Activated naive CD4-positive, alpha-beta T cell treated with anti-CD3 and anti-CD28 coated beads, Interleukin-2, amount 10 ng/mL, durations not matched to agents 7 days and 5 days (primary cell): ENCODE results near the gene SMAD6.
"Not testable (repeated sequence)": the region's sequence is repeated elsewhere in the genome, so short reads cannot be mapped to it uniquely, and the experiment has no call there.

Experiments used
- CTCF ChIA-PET: fragments of 350-600 bp; sonication (Branson Sonifier 250); formaldehyde crosslinking; loops from one replicate; lab custom pipeline; 2021; ENCODE audit warnings: antibody characterized with exemption; lab: Charles Lee
- DNase-seq: peaks from one replicate; pipeline ENCODE4 v3.0.0-alpha.2; 2020
- H3K27ac Mint-ChIP-seq: one replicate; pipeline ENCODE4 v1.8.0; 2021; ENCODE audit warnings: mild to moderate bottlenecking, moderate library complexity, mixed read lengths
- H3K27me3 Mint-ChIP-seq: one replicate; pipeline ENCODE4 v1.8.0; 2021; ENCODE audit warnings: mild to moderate bottlenecking, mixed read lengths
- H3K36me3 Mint-ChIP-seq: one replicate; pipeline ENCODE4 v1.8.0; 2021; ENCODE audit warnings: mixed read lengths
- H3K4me1 Mint-ChIP-seq: one replicate; pipeline ENCODE4 v1.8.0; 2021; ENCODE audit warnings: mixed read lengths
- H3K4me3 Mint-ChIP-seq: one replicate; pipeline ENCODE4 v1.8.0; 2021; ENCODE audit warnings: mild to moderate bottlenecking, moderate library complexity, mixed read lengths
- H3K9me3 Mint-ChIP-seq: one replicate; pipeline ENCODE4 v1.8.0; 2021; ENCODE audit warnings: mixed read lengths

Gene SMAD6

GRCh38 chr15:66684136-66684681 is 17.8 kb upstream of the SMAD6 start:
- no peak for DNase-seq
- no peaks in the 10 kb centered on the region for H3K36me3 Mint-ChIP-seq
- CTCF ChIA-PET: interaction anchor here (1.2 to 1.9 kb wide), 5 partner anchors 10 to 168 kb away, joined by 3 to 6 read pairs (median 4); no protein-coding TSS in a partner anchor
- H3K4me1 Mint-ChIP-seq: no peaks in the 10 kb centered on the region
- H3K9me3 Mint-ChIP-seq: peaks cover 6% of the 10 kb centered on the region
- H3K27ac Mint-ChIP-seq: no peak overlapping the region
- peaks cover 11% of the 10 kb centered on the region for H3K27me3 Mint-ChIP-seq
- H3K4me3 Mint-ChIP-seq: no peak overlapping the region

GRCh38 chr15:66685638-66686150 is 16.3 kb upstream of the SMAD6 start:
- Mint-ChIP-seq H3K4me3 (no peak overlapping the region), H3K4me1 (no peaks in the 10 kb centered on the region), H3K27me3 (peaks cover 11% of the 10 kb centered on the region), H3K9me3 (peaks cover 6% of the 10 kb centered on the region), H3K36me3 (no peaks in the 10 kb centered on the region), H3K27ac (no peak overlapping the region)
- DNase-seq: peak; percentile 16
- CTCF ChIA-PET: interaction anchor here (0.6 to 1.9 kb wide), 4 partner anchors 11 to 166 kb away, joined by 3 to 6 read pairs (median 3); no protein-coding TSS in a partner anchor

DNA sequence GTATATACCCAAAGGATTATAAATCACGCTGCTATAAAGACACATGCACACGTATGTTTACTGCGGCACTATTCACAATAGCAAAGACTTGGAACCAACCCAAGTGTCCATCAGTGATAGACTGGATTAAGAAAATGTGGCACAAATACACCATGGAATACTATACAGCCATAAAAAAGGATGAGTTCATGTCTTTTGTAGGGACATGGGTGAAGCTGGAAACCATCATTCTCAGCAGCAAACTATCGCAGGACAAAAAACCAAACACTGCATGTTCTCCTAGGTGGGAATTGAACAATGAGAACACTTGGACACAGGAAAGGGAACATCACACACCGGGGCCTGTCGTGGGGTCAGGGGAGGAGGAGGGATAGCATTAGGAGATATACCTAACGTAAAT is 11.1 kb upstream of the SMAD6 start:
- H3K36me3 Mint-ChIP-seq, CTCF ChIA-PET, H3K4me3 Mint-ChIP-seq, DNase-seq, H3K9me3 Mint-ChIP-seq, H3K27me3 Mint-ChIP-seq: not testable (repeated sequence)
- peaks cover 30% of the 10 kb centered on the region for H3K4me1 Mint-ChIP-seq
- peak overlapping the region; percentile 74 for H3K27ac Mint-ChIP-seq

GRCh38 chr15:66691727-66692126 is 10.3 kb upstream of the SMAD6 start:
- H3K27ac Mint-ChIP-seq: peak overlapping the region; percentile 62
- H3K4me3 Mint-ChIP-seq: no peak overlapping the region
- H3K4me1 Mint-ChIP-seq: peaks cover 30% of the 10 kb centered on the region
- peaks cover 2% of the 10 kb centered on the region for H3K9me3 Mint-ChIP-seq
- peaks cover 4% of the 10 kb centered on the region for H3K36me3 Mint-ChIP-seq
- CTCF ChIA-PET: interaction anchor here (2.8 kb wide), 1 partner anchor 73 kb away, joined by 8 read pairs; no protein-coding TSS in a partner anchor
- no peak for DNase-seq
- H3K27me3 Mint-ChIP-seq: no peaks in the 10 kb centered on the region

GRCh38 chr15:66692391-66692790 is 9.6 kb upstream of the SMAD6 start:
- peaks cover 4% of the 10 kb centered on the region for H3K36me3 Mint-ChIP-seq
- no peaks in the 10 kb centered on the region for H3K27me3 Mint-ChIP-seq
- CTCF ChIA-PET: interaction anchor here (2.8 kb wide), 1 partner anchor 74 kb away, joined by 8 read pairs; no protein-coding TSS in a partner anchor
- no peak for DNase-seq
- H3K4me3 Mint-ChIP-seq: no peak overlapping the region
- H3K9me3 Mint-ChIP-seq: peaks cover 2% of the 10 kb centered on the region
- peak overlapping the region; percentile 62 for H3K27ac Mint-ChIP-seq
- H3K4me1 Mint-ChIP-seq: peaks cover 30% of the 10 kb centered on the region

DNA sequence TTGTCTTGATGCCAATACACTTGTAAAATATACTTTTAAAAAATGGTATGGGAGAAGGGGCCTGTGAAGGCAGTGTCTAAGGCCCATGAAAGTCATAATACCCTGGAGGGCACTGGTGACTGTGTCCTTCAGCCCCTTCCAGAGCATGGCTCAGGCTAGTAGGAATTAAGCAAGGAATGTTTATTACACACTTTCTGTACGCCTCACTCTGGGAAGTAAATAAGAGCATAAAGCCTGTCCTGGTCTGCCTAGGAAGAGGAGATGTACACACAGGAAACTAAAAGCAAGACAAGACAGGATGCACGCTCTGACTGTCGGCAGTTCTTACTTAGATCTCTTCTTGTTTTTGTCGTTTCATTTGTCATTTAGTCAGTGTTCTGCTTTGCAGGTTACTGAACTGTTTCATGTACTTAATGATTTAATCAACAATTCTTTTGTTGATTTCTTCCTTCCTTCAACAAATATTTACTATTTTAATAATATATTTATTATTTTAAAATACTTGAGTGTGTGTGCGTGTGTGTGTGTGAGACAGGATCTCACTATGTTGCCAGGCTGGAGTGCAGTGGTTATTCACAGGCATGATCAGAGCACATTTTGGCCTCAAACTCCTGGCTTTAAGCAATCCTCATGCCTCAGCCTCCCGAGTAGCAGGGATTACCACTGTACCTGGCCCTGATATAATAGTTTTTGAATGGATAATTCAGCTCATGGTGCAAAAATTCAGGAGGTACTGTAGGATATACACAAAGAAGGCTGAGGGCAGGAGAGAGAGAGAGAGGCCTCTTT is 9.0 kb upstream of the SMAD6 start:
- Mint-ChIP-seq H3K27ac (peak overlapping the region; percentile 84), H3K4me1 (peaks cover 30% of the 10 kb centered on the region), H3K27me3 (no peaks in the 10 kb centered on the region), H3K36me3 (peaks cover 4% of the 10 kb centered on the region), H3K9me3 (peaks cover 2% of the 10 kb centered on the region), H3K4me3 (no peak overlapping the region)
- CTCF ChIA-PET: interaction anchor here (2.8 kb wide), 1 partner anchor 74 kb away, joined by 8 read pairs; no protein-coding TSS in a partner anchor
- peak; percentile 41 for DNase-seq

- Mint-ChIP-seq H3K4me1 (peaks cover 40% of the 10 kb centered on the region), H3K36me3 (no peaks in the 10 kb centered on the region)
- CTCF ChIA-PET: interaction anchor here (0.7 to 2.5 kb wide), 5 partner anchors 10 to 93 kb away, joined by 3 to 8 read pairs (median 5); no protein-coding TSS in a partner anchor
These were observed 5.3 kb upstream of the SMAD6 start for GRCh38 chr15:66696770-66697169.

DNA sequence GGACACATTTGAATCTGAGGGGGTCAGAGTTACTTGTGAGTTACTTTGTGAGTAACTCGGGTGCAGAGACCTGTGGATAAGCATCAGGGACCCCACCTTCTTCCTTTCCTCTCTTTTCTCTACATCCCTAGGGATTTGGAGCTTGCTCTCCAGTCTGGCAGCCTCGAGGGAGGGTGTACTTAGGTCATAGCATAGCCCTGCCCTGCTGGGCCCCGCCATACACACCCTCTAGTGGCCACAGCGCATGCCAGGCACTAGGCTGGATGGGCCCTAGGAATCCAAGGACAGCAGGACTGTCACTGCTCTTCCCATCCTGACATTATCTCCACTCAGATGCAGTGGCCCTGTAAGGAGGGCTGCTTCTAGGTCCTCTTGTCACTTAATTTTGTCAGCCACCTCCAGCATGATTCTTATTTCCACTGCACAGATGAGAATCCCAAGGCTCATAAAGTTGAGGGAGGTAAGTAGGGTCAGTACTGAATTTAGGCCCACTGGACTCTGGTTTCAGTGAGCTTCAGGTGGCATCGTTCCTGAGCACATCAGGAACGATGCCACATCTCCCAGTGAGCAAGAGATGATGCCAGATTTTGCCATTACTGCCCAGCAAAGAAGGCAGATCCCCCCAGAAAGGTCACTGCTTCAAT is 3.6 kb upstream of the SMAD6 start:
- H3K4me3 Mint-ChIP-seq: no peak overlapping the region
- CTCF ChIA-PET: interaction anchor here (1.0 to 1.8 kb wide), 4 partner anchors 11 to 95 kb away, joined by 3 to 8 read pairs (median 4); no protein-coding TSS in a partner anchor
- peaks cover 27% of the 10 kb centered on the region for H3K4me1 Mint-ChIP-seq
- H3K27ac Mint-ChIP-seq: no peak overlapping the region
- H3K36me3 Mint-ChIP-seq: no peaks in the 10 kb centered on the region
- H3K9me3 Mint-ChIP-seq: no peaks in the 10 kb centered on the region
- DNase-seq: peak; percentile 40
- H3K27me3 Mint-ChIP-seq: peaks cover 24% of the 10 kb centered on the region

More at GRCh38 chr15:66696770-66697169, 5.3 kb upstream of the SMAD6 start:
- peaks cover 8% of the 10 kb centered on the region for H3K27me3 Mint-ChIP-seq
- DNase-seq: no peak
- H3K4me3 Mint-ChIP-seq: no peak overlapping the region
- H3K27ac Mint-ChIP-seq: no peak overlapping the region
- H3K9me3 Mint-ChIP-seq: no peaks in the 10 kb centered on the region

DNA sequence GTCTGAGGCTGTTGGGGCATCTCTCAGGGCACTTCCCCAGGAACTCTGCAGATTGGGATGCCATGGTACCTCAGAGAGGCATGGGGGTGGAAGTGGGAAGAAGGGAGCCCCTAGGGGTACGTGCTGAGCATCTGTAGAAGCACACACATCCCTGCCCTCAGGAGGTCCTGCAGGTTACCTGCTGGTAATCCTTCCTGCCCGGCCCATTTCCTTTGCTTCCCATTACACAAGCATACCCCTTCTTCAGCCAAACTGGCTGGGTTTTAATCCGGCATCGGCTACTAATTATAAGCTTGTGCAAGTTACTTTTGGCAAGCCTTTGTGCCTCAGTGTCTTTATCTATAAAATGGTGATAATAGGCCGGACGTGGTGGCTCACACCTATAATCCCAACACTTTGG is 3.1 kb upstream of the SMAD6 start:
- Mint-ChIP-seq H3K27ac (no peak overlapping the region), H3K4me1 (peaks cover 23% of the 10 kb centered on the region), H3K4me3 (no peak overlapping the region), H3K36me3 (no peaks in the 10 kb centered on the region), H3K9me3 (no peaks in the 10 kb centered on the region), H3K27me3 (peaks cover 27% of the 10 kb centered on the region)
- CTCF ChIA-PET: interaction anchor here (1.1 to 1.6 kb wide), 3 partner anchors 15 to 80 kb away, joined by 3 to 5 read pairs (median 3); no protein-coding TSS in a partner anchor
- no peak for DNase-seq

- Mint-ChIP-seq H3K36me3 (no peaks in the 10 kb centered on the region), H3K27ac (peak overlapping the region; percentile 81), H3K4me3 (peak overlapping the region; percentile 81), H3K27me3 (peaks cover 42% of the 10 kb centered on the region), H3K4me1 (peaks cover 25% of the 10 kb centered on the region), H3K9me3 (no peaks in the 10 kb centered on the region)
- CTCF ChIA-PET: interaction anchor here (1.6 kb wide), 1 partner anchor 82 kb away, joined by 5 read pairs; no protein-coding TSS in a partner anchor
- peak; percentile 38 for DNase-seq
These were observed 1.6 kb upstream of the SMAD6 start for GRCh38 chr15:66700412-66700801.

GRCh38 chr15:66700802-66701421 is 1.1 kb upstream of the SMAD6 start:
- Mint-ChIP-seq H3K4me1 (peaks cover 25% of the 10 kb centered on the region), H3K9me3 (no peaks in the 10 kb centered on the region), H3K4me3 (peak overlapping the region; percentile 81), H3K27me3 (peaks cover 47% of the 10 kb centered on the region), H3K36me3 (no peaks in the 10 kb centered on the region), H3K27ac (peak overlapping the region; percentile 81)
- DNase-seq: peak; percentile 93
- CTCF ChIA-PET: interaction anchor here (1.6 kb wide), 1 partner anchor 82 kb away, joined by 5 read pairs; no protein-coding TSS in a partner anchor

- peak overlapping the region; percentile 83 for H3K27ac Mint-ChIP-seq
- peak overlapping the region; percentile 81 for H3K4me3 Mint-ChIP-seq
- H3K9me3 Mint-ChIP-seq: no peaks in the 10 kb centered on the region
- peaks cover 53% of the 10 kb centered on the region for H3K27me3 Mint-ChIP-seq
- CTCF ChIA-PET: interaction anchor here (1.5 kb wide), 1 partner anchor 63 kb away, joined by 3 read pairs; no protein-coding TSS in a partner anchor
- DNase-seq: peak; percentile 63
- H3K4me1 Mint-ChIP-seq: peaks cover 25% of the 10 kb centered on the region
- H3K36me3 Mint-ChIP-seq: no peaks in the 10 kb centered on the region
These were observed 508 bp upstream of the SMAD6 start for GRCh38 chr15:66701422-66702034.
